IMR-90 (cell line): ENCODE results near the gene CCDC50. TPM values are rescaled to one million over a fixed set of nuclear protein-coding genes. Genes with fewer than 3 reads are reported as not detected.

Experiments
- ATAC-seq: fragments of 200-7000 bp; cut with Tn5 transposase; 2 replicates; pipeline ENCODE4 v1.9.1; 2020; ENCODE audit warnings: low read depth, mild to moderate bottlenecking, moderate library complexity
- BruUV-seq: library from RNA; stranded (reverse); fragments of 400-500 nt; replicated peaks from 2 replicates; lab custom pipeline; 2021; lab: Mats Ljungman, UMichigan
- CTCF ChIA-PET: fragments of 300-600 bp; formaldehyde crosslinking; extraction: SDS; loops from one replicate; lab custom pipeline; 2021; ENCODE audit warnings: antibody characterized with exemption; lab: Yijun Ruan, JAX
- POLR2A ChIA-PET: fragments of 300-600 bp; sonication (Branson Sonifier 250); formaldehyde crosslinking; loops from one replicate; lab custom pipeline; 2022; ENCODE audit warnings: antibody characterized with exemption; ENCODE audit not compliant: unreplicated experiment; lab: Charles Lee
- DNase-seq: peaks from one replicate; pipeline ENCODE4 v3.0.0; 2013
- H2AFZ ChIP-seq: replicated peaks from 2 replicates; pipeline ENCODE3; 2013; ENCODE audit warnings: low read length, mild to moderate bottlenecking; ENCODE audit not compliant: poor library complexity
- H2AK5ac ChIP-seq: 2 replicates; pipeline ENCODE4 v1.6.1; 2013; ENCODE audit warnings: low read depth, low read length, inconsistent platforms
- H2AK9ac ChIP-seq: replicated peaks from 2 replicates; pipeline ENCODE3; 2013; ENCODE audit warnings: mild to moderate bottlenecking, low read depth, low read length, moderate library complexity; ENCODE audit not compliant: poor library complexity
- H2BK120ac ChIP-seq: 2 replicates; pipeline ENCODE4 v1.6.1; 2013; ENCODE audit warnings: low read depth, low read length, inconsistent platforms
- H2BK15ac ChIP-seq: 3 replicates; pipeline ENCODE4 v1.6.1; 2013; ENCODE audit warnings: low read depth, low read length, inconsistent platforms
- H2BK20ac ChIP-seq: 2 replicates; pipeline ENCODE4 v1.6.1; 2013; ENCODE audit warnings: low read depth, mild to moderate bottlenecking, inconsistent platforms, low read length, moderate library complexity
- H2BK5ac ChIP-seq: 2 replicates; pipeline ENCODE4 v1.6.1; 2013; ENCODE audit warnings: mild to moderate bottlenecking, low read depth, low read length, inconsistent platforms; ENCODE audit not compliant: poor library complexity, severe bottlenecking
- H3K14ac ChIP-seq: replicated peaks from 2 replicates; pipeline ENCODE4 v1.6.1; 2013; ENCODE audit warnings: low read depth, low read length, inconsistent platforms
- H3K18ac ChIP-seq: 2 replicates; pipeline ENCODE4 v1.6.1; 2013; ENCODE audit warnings: low read depth, low read length, control low read depth
- H3K23ac ChIP-seq: 2 replicates; pipeline ENCODE4 v1.6.1; 2013; ENCODE audit warnings: low read depth, low read length, inconsistent platforms
- H3K27ac ChIP-seq: 2 replicates; pipeline ENCODE4 v1.5.1; 2013; ENCODE audit warnings: mild to moderate bottlenecking, control low read depth, low read length; ENCODE audit not compliant: insufficient read depth
- H3K27me3 ChIP-seq: 2 replicates; pipeline ENCODE4 v1.6.1; 2013; ENCODE audit warnings: low read length; ENCODE audit not compliant: control insufficient read depth, insufficient read depth
- H3K36me3 ChIP-seq: 2 replicates; pipeline ENCODE4 v1.6.1; 2013; ENCODE audit warnings: low read length, mixed read lengths; ENCODE audit not compliant: control insufficient read depth, insufficient read depth
- H3K4ac ChIP-seq: 2 replicates; pipeline ENCODE4 v1.6.1; 2013; ENCODE audit warnings: low read depth, low read length, inconsistent platforms
- H3K4me1 ChIP-seq: 2 replicates; pipeline ENCODE4 v1.6.1; 2013; ENCODE audit warnings: low read length, mixed read lengths; ENCODE audit not compliant: control insufficient read depth, insufficient read depth
- H3K4me2 ChIP-seq: 2 replicates; pipeline ENCODE4 v1.6.1; 2013; ENCODE audit warnings: low read depth, mild to moderate bottlenecking, control low read depth, low read length, moderate library complexity
- H3K4me3 ChIP-seq: 2 replicates; pipeline ENCODE4 v1.5.1; 2013; ENCODE audit warnings: low read depth, mild to moderate bottlenecking, control low read depth, low read length, moderate library complexity; ENCODE audit not compliant: insufficient read depth
- H3K56ac ChIP-seq: 2 replicates; pipeline ENCODE4 v1.6.1; 2013; ENCODE audit warnings: low read length, inconsistent platforms; ENCODE audit not compliant: insufficient read depth; ENCODE audit errors: extremely low read depth
- H3K79me1 ChIP-seq, 2 experiments: 2 replicates each; pipeline ENCODE4 v1.6.1; 2013; ENCODE audit warnings: low read length in 2 of 2, inconsistent platforms in 1 of 2, low read depth in 1 of 2
- H3K9ac ChIP-seq: 2 replicates; pipeline ENCODE4 v1.6.1; 2013; ENCODE audit warnings: low read depth, low read length, control low read depth
- H3K9me1 ChIP-seq: 2 replicates; pipeline ENCODE4 v1.6.1; 2013; ENCODE audit warnings: low read length, inconsistent platforms; ENCODE audit not compliant: insufficient read depth
- H3K9me3 ChIP-seq: 2 replicates; pipeline ENCODE4 v1.6.1; 2013; ENCODE audit warnings: low read length; ENCODE audit not compliant: control insufficient read depth, insufficient read depth
- H4K20me1 ChIP-seq: 2 replicates; pipeline ENCODE4 v1.6.1; 2013; ENCODE audit warnings: low read length, inconsistent platforms; ENCODE audit not compliant: insufficient read depth
- H4K5ac ChIP-seq: 2 replicates; pipeline ENCODE4 v1.6.1; 2013; ENCODE audit warnings: mild to moderate bottlenecking, low read depth, low read length, control low read depth
- H4K8ac ChIP-seq, 2 experiments: 2 replicates each; pipeline ENCODE4 v1.6.1; 2013; ENCODE audit warnings: low read depth in 2 of 2, low read length in 2 of 2, control low read depth in 1 of 2, inconsistent platforms in 1 of 2
- H4K91ac ChIP-seq: 2 replicates; pipeline ENCODE4 v1.6.1; 2013; ENCODE audit warnings: low read depth, low read length, inconsistent platforms; ENCODE audit not compliant: insufficient read depth
- BHLHE40 ChIP-seq: fragments of 150-350 bp; IDR thresholded peaks from 2 replicates; pipeline ENCODE4 v1.6.1; 2016; ENCODE audit warnings: mild to moderate bottlenecking, low read depth, low read length
- CEBPB ChIP-seq: IDR thresholded peaks from 2 replicates; pipeline ENCODE4 v1.6.1; 2012; ENCODE audit warnings: low read depth, low read length, improper control_type of control experiment
- CHD1 ChIP-seq: IDR thresholded peaks from 2 replicates; pipeline ENCODE4 v1.6.1; 2012; ENCODE audit warnings: low read depth, low read length, improper control_type of control experiment
- FOS ChIP-seq: fragments of 150-350 bp; IDR thresholded peaks from 2 replicates; pipeline ENCODE4 v1.6.1; 2016; ENCODE audit warnings: low read depth, low read length
- MAFK ChIP-seq: IDR thresholded peaks from 2 replicates; pipeline ENCODE4 v1.6.1; 2012; ENCODE audit warnings: low read depth, low read length, improper control_type of control experiment
- MAZ ChIP-seq: IDR thresholded peaks from 2 replicates; pipeline ENCODE4 v1.6.1; 2012; ENCODE audit warnings: low read depth, mild to moderate bottlenecking, low read length, improper control_type of control experiment, moderate library complexity, borderline replicate concordance
- MXI1 ChIP-seq: IDR thresholded peaks from 2 replicates; pipeline ENCODE4 v1.6.1; 2012; ENCODE audit warnings: low read depth, mild to moderate bottlenecking, low read length, moderate library complexity, borderline replicate concordance
- NFE2L2 ChIP-seq: fragments of 150-350 bp; IDR thresholded peaks from 2 replicates; pipeline ENCODE4 v1.6.1; 2016; ENCODE audit warnings: low read depth, mild to moderate bottlenecking, low read length
- POLR2A ChIP-seq: IDR thresholded peaks from 2 replicates; pipeline ENCODE4 v1.6.1; 2012; ENCODE audit warnings: mild to moderate bottlenecking, low read depth, low read length
- RAD21 ChIP-seq: IDR thresholded peaks from 2 replicates; pipeline ENCODE4 v1.6.1; 2012; ENCODE audit warnings: low read length, improper control_type of control experiment
- RCOR1 ChIP-seq: IDR thresholded peaks from 2 replicates; pipeline ENCODE4 v1.6.1; 2012; ENCODE audit warnings: mild to moderate bottlenecking, low read length, improper control_type of control experiment; ENCODE audit not compliant: insufficient replicate concordance
- RFX5 ChIP-seq: IDR thresholded peaks from 2 replicates; pipeline ENCODE4 v1.8.0; 2012; ENCODE audit warnings: low read depth, mild to moderate bottlenecking, low read length, moderate library complexity
- SMC3 ChIP-seq: fragments of 150-350 bp; IDR thresholded peaks from 2 replicates; pipeline ENCODE4 v1.6.1; 2016; ENCODE audit warnings: low read depth, mild to moderate bottlenecking, antibody characterized with exemption, low read length, moderate library complexity
- WGBS, 2 experiments: methylation state at CpG; one replicate each; pipeline versions ENCODE4 v1.1.5 to v1.1.7; 2013; ENCODE audit warnings: missing lambda C conversion rate in 2 of 2; ENCODE audit not compliant: insufficient read length in 1 of 2; ENCODE audit errors: extremely low coverage in 2 of 2; 5-methylcytosine and 5-hydroxymethylcytosine counted together
- dilution Hi-C: fragments of 300-500 bp; cut with HindIII; formaldehyde crosslinking; loops from one replicate; pipeline ENCODE4 v1.14.3; 2018; ENCODE audit warnings: low sequenced_read_pairs; ENCODE audit not compliant: unreplicated experiment
- in situ Hi-C: fragments of 300-500 bp; cut with MboI; formaldehyde crosslinking; loops from 3 replicates; pipeline ENCODE4 v1.14.3; 2019; ENCODE audit warnings: low sequenced_read_pairs, inconsistent platforms, mixed read lengths
- intact Hi-C: fragments of 100-400 bp; cut with micrococcal nuclease; formaldehyde crosslinking; loops from 2 replicates; pipeline ENCODE4 v1.10.0; 2022
- polyA plus RNA-seq, 3 experiments: library from polyadenylated mRNA; depleted of rRNA; stranded (reverse); fragments of >200 nt; gene quantifications; 2 replicates each; pipeline ENCODE4 v1.2.3, GENCODE V29; 2012; ENCODE audit warnings: low replicate concordance in 1 of 3
- total RNA-seq: library from RNA; depleted of rRNA; stranded (reverse); fragments of >200 nt; gene quantifications from 2 replicates; pipeline ENCODE4 v1.2.3, GENCODE V29; 2012
- TF ChIP-seq, protein P1 (sequence below): conservative IDR thresholded peaks from 2 replicates; pipeline ENCODE4 v1.5.1; 2012; ENCODE audit warnings: mild to moderate bottlenecking, low read depth, low read length, improper control_type of control experiment
- TF ChIP-seq, protein P2 (sequence below): fragments of 150-350 bp; IDR thresholded peaks from 2 replicates; pipeline ENCODE4 v1.6.1; 2017; ENCODE audit warnings: mild to moderate bottlenecking, antibody characterized with exemption, low read length, low read depth
- TF ChIP-seq, protein P3 (sequence below): fragments of 150-350 bp; IDR thresholded peaks from 2 replicates; pipeline ENCODE4 v1.6.1; 2016; ENCODE audit warnings: low read depth, mild to moderate bottlenecking, low read length, moderate library complexity, borderline replicate concordance

The CCDC50 gene
- total and polyA plus RNA-seq, 2 of the 4 experiments (the other 2 are of a cell fraction), result 59.0 to 63.1 TPM

DNA sequence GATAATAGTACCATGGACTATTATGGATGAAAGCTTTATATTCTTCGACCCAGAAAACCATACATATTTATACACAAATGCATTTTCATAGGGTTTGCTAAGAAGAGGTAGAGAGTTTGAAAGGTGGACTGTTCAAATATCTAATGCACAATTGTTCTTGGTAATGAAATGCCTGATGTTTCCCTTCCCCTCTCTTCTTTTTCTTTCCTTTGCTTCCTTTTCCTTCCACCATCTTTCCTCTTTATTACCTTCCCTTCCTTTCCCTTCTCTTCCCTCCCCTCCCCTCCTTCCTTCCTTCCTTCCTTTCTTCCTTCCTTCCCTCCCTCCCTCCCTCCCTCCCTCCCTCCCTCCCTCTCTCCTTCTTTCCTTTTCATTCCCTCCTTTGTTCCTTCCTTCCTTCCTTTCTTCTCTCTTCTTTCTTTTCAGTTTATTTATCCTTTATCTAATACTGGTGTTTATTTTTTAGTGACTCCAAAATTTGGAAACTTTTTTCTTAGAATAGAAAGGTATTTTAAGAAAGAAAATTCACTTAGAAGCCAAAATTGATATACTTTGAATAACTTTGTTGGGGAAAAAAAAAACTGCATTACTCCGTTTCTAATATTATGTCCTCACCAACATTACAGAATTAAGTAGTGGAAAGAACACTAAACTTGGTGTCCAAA is 109.1 kb downstream of the CCDC50 start:
- H4K8ac ChIP-seq, result no peak overlapping the region
- no peak overlapping the region for H2AFZ ChIP-seq
- whole genome bisulfite sequencing, 2 experiments, result no CpG with 5 or more reads among the region's 2 CpGs
- dilution Hi-C loops, result no loop called here
- in situ Hi-C loops, result no loop called here
- TF ChIP-seq MAZ (no peak), CEBPB (no peak), MAFK (no peak), NFE2L2 (no peak), RFX5 (no peak), BHLHE40 (no peak), RAD21 (no peak), CHD1 (no peak), MXI1 (no peak), POLR2A (no peak), FOS (no peak), RCOR1 (no peak), SMC3 (no peak)
- TF ChIP-seq, protein P1, sequence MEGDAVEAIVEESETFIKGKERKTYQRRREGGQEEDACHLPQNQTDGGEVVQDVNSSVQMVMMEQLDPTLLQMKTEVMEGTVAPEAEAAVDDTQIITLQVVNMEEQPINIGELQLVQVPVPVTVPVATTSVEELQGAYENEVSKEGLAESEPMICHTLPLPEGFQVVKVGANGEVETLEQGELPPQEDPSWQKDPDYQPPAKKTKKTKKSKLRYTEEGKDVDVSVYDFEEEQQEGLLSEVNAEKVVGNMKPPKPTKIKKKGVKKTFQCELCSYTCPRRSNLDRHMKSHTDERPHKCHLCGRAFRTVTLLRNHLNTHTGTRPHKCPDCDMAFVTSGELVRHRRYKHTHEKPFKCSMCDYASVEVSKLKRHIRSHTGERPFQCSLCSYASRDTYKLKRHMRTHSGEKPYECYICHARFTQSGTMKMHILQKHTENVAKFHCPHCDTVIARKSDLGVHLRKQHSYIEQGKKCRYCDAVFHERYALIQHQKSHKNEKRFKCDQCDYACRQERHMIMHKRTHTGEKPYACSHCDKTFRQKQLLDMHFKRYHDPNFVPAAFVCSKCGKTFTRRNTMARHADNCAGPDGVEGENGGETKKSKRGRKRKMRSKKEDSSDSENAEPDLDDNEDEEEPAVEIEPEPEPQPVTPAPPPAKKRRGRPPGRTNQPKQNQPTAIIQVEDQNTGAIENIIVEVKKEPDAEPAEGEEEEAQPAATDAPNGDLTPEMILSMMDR, result no peak
- TF ChIP-seq, protein P2, sequence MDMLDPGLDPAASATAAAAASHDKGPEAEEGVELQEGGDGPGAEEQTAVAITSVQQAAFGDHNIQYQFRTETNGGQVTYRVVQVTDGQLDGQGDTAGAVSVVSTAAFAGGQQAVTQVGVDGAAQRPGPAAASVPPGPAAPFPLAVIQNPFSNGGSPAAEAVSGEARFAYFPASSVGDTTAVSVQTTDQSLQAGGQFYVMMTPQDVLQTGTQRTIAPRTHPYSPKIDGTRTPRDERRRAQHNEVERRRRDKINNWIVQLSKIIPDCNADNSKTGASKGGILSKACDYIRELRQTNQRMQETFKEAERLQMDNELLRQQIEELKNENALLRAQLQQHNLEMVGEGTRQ, result no peak
- TF ChIP-seq, protein P3, sequence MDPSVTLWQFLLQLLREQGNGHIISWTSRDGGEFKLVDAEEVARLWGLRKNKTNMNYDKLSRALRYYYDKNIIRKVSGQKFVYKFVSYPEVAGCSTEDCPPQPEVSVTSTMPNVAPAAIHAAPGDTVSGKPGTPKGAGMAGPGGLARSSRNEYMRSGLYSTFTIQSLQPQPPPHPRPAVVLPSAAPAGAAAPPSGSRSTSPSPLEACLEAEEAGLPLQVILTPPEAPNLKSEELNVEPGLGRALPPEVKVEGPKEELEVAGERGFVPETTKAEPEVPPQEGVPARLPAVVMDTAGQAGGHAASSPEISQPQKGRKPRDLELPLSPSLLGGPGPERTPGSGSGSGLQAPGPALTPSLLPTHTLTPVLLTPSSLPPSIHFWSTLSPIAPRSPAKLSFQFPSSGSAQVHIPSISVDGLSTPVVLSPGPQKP, result no peak
- H3K27ac ChIP-seq, result no peak overlapping the region
- H4K20me1 ChIP-seq, result no peaks in the 10 kb centered on the region
- H3K4ac ChIP-seq, result no peak overlapping the region
- H3K23ac ChIP-seq, result no peak overlapping the region
- no peak overlapping the region for H3K14ac ChIP-seq
- no peak overlapping the region for H3K18ac ChIP-seq
- BruUV-seq, result no TSS peak
- POLR2A ChIA-PET, result no interaction called here
- H3K4me1 ChIP-seq, result no peaks in the 10 kb centered on the region
- H4K5ac ChIP-seq, result no peak overlapping the region
- no peak overlapping the region for H4K91ac ChIP-seq
- H3K4me2 ChIP-seq, result no peak overlapping the region
- no peak overlapping the region for H2BK120ac ChIP-seq
- no peak for DNase-seq
- H2AK9ac ChIP-seq, result no peak overlapping the region
- no peak overlapping the region for H3K9ac ChIP-seq
- intact Hi-C loops, result no loop called here
- no peaks in the 10 kb centered on the region for H3K9me3 ChIP-seq
- ATAC-seq, result no peak
- no peak overlapping the region for H2BK20ac ChIP-seq
- H3K4me3 ChIP-seq, result no peak overlapping the region
- no peaks in the 10 kb centered on the region for H3K79me1 ChIP-seq
- H3K9me1 ChIP-seq, result no peaks in the 10 kb centered on the region
- no peak overlapping the region for H3K56ac ChIP-seq
- H2AK5ac ChIP-seq, result no peak overlapping the region
- H3K27me3 ChIP-seq, result no peaks in the 10 kb centered on the region
- no peaks in the 10 kb centered on the region for H3K36me3 ChIP-seq
- CTCF ChIA-PET, result no interaction called here
- no peak overlapping the region for H2BK5ac ChIP-seq
- no peak overlapping the region for H2BK15ac ChIP-seq
